Cardiac muscle cell (in vitro differentiated cells and primary cell): Measurements from ENCODE around the gene IER3. TPM values are rescaled to one million over a fixed set of nuclear protein-coding genes. Genes with fewer than 3 reads are reported as not detected.
A peak's percentile ranks its signal among the peaks of the same experiment; 100 is the strongest.
"Not testable (repeated sequence)": the region's sequence is repeated elsewhere in the genome, so short reads cannot be mapped to it uniquely, and the experiment has no call there.

Source experiments
- DNase-seq, 2 donors: peaks; one replicate each; pipeline versions ENCODE4 v3.0.0 to v3.0.0-alpha.2; 2010 to 2017; ENCODE audit warnings: low read depth in 1 of 2, low spot score in 1 of 2
- H3K27ac ChIP-seq: fragments of 200-600 bp; sonication (generic); 2 replicates; pipeline ENCODE4 v1.5.1; 2016
- H3K27me3 ChIP-seq: fragments of 200-600 bp; sonication (generic); 2 replicates; pipeline ENCODE4 v1.6.0; 2016; ENCODE audit warnings: control low read depth
- H3K36me3 ChIP-seq: fragments of 200-600 bp; sonication (generic); 2 replicates; pipeline ENCODE4 v1.5.1; 2016; ENCODE audit warnings: control low read depth
- H3K4me1 ChIP-seq: fragments of 200-600 bp; sonication (generic); 2 replicates; pipeline ENCODE4 v1.8.1; 2017; ENCODE audit warnings: low read depth, mild to moderate bottlenecking, mixed run types
- H3K4me3 ChIP-seq: fragments of 200-600 bp; sonication (generic); 2 replicates; pipeline ENCODE4 v1.5.1; 2016; ENCODE audit warnings: mild to moderate bottlenecking
- H3K9me3 ChIP-seq: fragments of 200-600 bp; sonication (generic); 2 replicates; pipeline ENCODE4 v1.5.1; 2017; ENCODE audit warnings: low read depth, mild to moderate bottlenecking, control low read depth
- CTCF ChIP-seq: IDR thresholded peaks from 2 replicates; pipeline ENCODE4 v1.5.1; 2012; ENCODE audit warnings: low read depth, mild to moderate bottlenecking, low read length
- polyA plus RNA-seq: library from polyadenylated mRNA; unstranded; fragments of >200 nt; fragmentation: Nextera tagmentation; extraction: Ambion mirVana; gene quantifications from 2 replicates; pipeline ENCODE4 v1.2.1, GENCODE V29; 2016
- total RNA-seq: library from RNA; depleted of rRNA; stranded (reverse); fragments of >200 nt; gene quantifications from 2 replicates; pipeline ENCODE4 v1.2.3, GENCODE V29; 2016

IER3 gene
- total and polyA plus RNA-seq, 2 experiments from 2014 or later = 20.1 to 45.8 TPM

DNA sequence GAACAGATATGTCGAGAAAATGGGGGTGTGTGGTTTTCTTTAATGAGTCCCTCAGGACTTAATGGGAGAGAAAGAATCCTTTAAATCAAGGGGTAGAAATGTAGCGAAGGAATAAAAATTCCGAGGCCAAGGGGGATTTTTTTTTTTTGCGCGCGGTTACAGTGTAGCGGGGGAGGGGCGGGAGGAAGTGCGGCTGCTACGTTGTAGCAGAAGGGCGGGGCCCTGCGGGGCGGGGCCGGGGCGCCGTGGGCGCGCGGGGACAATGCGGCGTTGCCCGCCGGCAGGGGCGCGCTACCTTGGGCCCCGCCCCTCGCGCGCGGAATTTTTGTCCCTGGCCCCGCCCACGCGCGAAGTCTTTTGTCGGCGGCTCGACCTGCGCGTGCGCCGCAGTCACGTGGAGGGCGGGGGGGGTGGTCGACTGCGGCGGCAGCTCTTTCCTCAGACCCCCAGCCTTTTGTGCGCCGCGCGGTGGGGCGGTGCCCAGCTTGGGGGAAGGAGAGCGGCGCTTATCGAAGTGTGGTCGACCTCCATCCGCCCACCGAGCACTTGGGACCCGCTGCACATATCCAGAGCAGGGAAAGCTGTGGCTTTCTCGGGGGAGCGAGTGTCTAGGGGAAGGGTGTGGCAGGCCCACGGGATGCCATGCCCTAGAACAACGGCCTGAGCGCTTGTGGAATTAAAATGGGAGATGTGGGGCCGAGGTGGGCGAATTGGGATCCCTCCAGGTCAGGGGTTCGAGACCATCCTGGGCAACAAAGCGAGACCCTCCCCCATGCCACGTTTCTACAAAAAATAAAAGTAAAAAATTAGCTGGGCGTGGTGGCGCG is 22.9 kb downstream of the IER3 start:
- no peaks in the 10 kb centered on the region for H3K9me3 ChIP-seq
- no peaks in the 10 kb centered on the region for H3K27me3 ChIP-seq
- peak; percentile 95 for DNase-seq
- peak overlapping the region; percentile 96 for H3K4me3 ChIP-seq
- TF ChIP-seq CTCF = peak; percentile 21
- H3K27ac ChIP-seq = peak overlapping the region; percentile 88
- peaks cover 23% of the 10 kb centered on the region for H3K36me3 ChIP-seq
- peaks cover 6% of the 10 kb centered on the region for H3K4me1 ChIP-seq

GRCh38 chr6:30720738-30721197 is 23.6 kb downstream of the IER3 start:
- DNase-seq = peak; percentile 62 to 70
- Histone ChIP-seq H3K9me3 (no peaks in the 10 kb centered on the region), H3K27me3 (no peaks in the 10 kb centered on the region), H3K4me3 (peak overlapping the region; percentile 96), H3K27ac (peak overlapping the region; percentile 88), H3K4me1 (peaks cover 6% of the 10 kb centered on the region), H3K36me3 (peaks cover 23% of the 10 kb centered on the region)
- TF ChIP-seq CTCF = no peak

DNA sequence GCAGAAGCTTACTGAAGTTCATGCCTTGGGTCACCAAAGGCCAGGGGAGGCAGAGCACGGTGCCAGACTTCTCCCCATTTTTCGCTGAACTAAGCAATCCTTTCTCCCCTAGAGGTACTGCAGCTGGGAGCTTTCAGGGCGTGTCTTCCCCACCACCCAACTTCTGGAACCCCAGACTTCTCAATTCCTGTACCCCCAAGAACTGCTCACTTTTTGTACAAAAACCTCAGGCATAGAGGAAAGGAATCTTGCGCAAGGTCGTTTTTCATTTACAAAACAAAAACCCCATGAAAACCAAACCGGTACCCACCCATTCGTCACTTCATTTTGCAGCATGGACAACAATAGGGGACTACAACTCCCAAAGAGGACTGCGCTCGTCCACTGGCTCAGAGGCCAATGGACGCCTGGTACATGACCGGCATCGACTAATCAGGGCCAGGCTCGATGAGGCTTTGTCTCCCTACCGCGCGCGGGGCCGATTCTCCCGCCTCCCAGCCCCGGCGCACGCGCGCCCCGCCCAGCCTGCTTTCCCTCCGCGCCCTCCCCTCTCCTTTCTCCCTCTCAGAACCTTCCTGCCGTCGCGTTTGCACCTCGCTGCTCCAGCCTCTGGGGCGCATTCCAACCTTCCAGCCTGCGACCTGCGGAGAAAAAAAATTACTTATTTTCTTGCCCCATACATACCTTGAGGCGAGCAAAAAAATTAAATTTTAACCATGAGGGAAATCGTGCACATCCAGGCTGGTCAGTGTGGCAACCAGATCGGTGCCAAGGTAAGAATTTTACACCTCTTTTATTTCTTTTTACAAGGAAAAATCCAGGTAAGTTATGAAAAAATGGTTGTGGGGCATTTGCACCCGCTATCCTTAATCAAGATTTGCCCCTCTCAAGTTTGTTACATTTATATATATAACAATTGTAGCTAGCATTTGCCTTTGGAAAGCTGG is 24.3 kb downstream of the IER3 start, which contains the start of gene TUBB:
TUBB (plus strand) TSS at position 562 of the 947 bp plus-strand sequence; CDS start at position 717, 155 bp downstream.
- H3K9me3 ChIP-seq = no peaks in the 10 kb centered on the region
- DNase-seq = peak; percentile 99
- peaks cover 6% of the 10 kb centered on the region for H3K4me1 ChIP-seq
- peak within 1 kb of the TSS; percentile 96 for H3K4me3 ChIP-seq
- no peaks in the 10 kb centered on the region for H3K27me3 ChIP-seq
- H3K27ac ChIP-seq = peak within 1 kb of the TSS; percentile 88
- peaks cover 18% of the 10 kb centered on the region for H3K36me3 ChIP-seq
- TF ChIP-seq CTCF = no peak

DNA sequence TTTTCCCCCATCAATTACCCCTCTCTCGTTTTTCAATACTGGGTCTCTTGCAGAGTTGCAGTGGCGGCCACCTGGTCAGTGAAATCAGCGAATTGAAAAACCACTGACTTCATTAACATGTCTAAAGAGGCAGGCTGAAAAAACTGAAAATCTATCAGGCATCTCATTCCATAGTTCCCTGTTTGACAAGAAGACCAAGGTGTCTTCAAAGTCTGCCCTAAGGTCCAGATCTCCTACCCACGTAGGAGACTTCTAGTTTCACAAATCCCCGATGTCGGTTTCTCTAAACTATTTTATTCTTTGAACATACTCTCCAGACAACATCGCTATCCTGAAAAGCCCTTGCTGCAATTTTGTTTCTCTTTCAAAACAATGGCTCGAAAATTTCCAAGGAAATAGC is 25.0 kb downstream of the IER3 start:
- Histone ChIP-seq H3K36me3 (peaks cover 18% of the 10 kb centered on the region), H3K27ac (peak overlapping the region; percentile 81), H3K4me1 (peaks cover 6% of the 10 kb centered on the region), H3K27me3 (no peaks in the 10 kb centered on the region), H3K4me3 (peak overlapping the region; percentile 96), H3K9me3 (no peaks in the 10 kb centered on the region)
- no peak for TF ChIP-seq CTCF
- DNase-seq = no peak

DNA sequence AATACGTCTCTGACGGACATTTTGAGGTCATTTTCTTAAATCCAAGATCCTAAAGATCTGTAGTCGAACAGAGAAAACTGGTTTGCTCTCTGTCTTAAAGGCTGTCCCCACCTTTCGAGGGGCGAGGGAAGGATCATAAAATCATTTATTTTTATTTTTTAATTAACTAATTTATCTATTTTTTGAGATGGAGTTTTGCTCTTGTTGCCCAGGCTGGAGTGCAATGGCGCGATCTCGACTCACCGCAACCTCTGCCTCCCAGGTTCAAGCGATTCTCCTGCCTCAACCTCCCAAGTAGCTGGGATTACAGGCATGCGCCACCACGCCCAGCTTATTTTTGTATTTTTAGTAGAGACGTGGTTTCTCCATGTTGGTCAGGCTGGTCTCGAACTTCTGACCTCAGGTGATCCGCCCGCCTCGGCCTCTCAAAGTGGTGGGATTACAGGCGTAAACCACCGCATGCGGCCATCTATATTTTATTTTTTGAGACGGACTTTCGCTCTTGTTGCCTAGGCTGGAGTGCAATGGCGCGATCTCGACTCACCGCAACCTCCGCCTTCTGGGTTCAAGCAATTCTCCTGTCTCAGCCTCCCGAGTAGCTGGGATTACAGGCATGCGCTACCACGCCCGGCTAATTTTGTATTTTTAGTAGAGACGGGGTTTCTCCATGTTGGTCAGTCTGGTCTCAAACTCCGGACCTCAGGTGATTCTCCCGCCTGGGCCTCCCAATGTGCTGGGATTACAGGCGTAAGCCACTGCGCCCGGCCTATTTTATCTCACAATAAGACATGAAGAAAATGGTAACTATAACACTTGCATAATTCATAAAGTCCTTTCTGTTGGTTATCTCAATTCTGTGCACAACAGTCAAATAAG is 26.3 kb downstream of the IER3 start:
- H3K4me3 ChIP-seq = peak overlapping the region; percentile 46
- not testable (repeated sequence) for H3K9me3 ChIP-seq, H3K27me3 ChIP-seq, H3K4me1 ChIP-seq, DNase-seq
- peaks cover 16% of the 10 kb centered on the region for H3K36me3 ChIP-seq
- H3K27ac ChIP-seq = peak overlapping the region; percentile 93
